Neural cell (in vitro differentiated cells): ENCODE measurements around the gene MEGF6.

ENCODE experiments used
- EP300 ChIP-seq: fragments of 450-650 bp; conservative IDR thresholded peaks from 2 replicates; pipeline ENCODE4 v1.6.1; 2014; ENCODE audit warnings: antibody characterized with exemption, mild to moderate bottlenecking, moderate library complexity; ENCODE audit not compliant: poor library complexity, severe bottlenecking
- EZH2 ChIP-seq: fragments of 200-600, 300-800 bp; shearing (Covaris generic), sonication (generic); IDR thresholded peaks from 2 replicates; pipeline ENCODE4 v1.6.1; 2014; ENCODE audit warnings: antibody characterized with exemption, low read length, borderline replicate concordance, mild to moderate bottlenecking; ENCODE audit not compliant: insufficient read depth, poor library complexity, severe bottlenecking
- POLR2AphosphoS5 ChIP-seq: IDR thresholded peaks from 2 replicates; pipeline ENCODE4 v1.6.1; 2012
- RAD21 ChIP-seq: fragments of 450-650 bp; conservative IDR thresholded peaks from 2 replicates; pipeline ENCODE4 v1.6.1; 2014; ENCODE audit warnings: antibody characterized with exemption, mild to moderate bottlenecking, moderate library complexity
- REST ChIP-seq: IDR thresholded peaks from 2 replicates; pipeline ENCODE4 v1.6.1; 2012; ENCODE audit warnings: borderline replicate concordance
- TF ChIP-seq, protein P1 (sequence below): fragments of 450-650 bp; IDR thresholded peaks from 2 replicates; pipeline ENCODE4 v1.5.1; 2014; ENCODE audit warnings: antibody characterized with exemption, mild to moderate bottlenecking, moderate library complexity; ENCODE audit not compliant: poor library complexity, severe bottlenecking

- no peak for TF ChIP-seq REST
- no peak for TF ChIP-seq POLR2AphosphoS5
- TF ChIP-seq, protein P1, sequence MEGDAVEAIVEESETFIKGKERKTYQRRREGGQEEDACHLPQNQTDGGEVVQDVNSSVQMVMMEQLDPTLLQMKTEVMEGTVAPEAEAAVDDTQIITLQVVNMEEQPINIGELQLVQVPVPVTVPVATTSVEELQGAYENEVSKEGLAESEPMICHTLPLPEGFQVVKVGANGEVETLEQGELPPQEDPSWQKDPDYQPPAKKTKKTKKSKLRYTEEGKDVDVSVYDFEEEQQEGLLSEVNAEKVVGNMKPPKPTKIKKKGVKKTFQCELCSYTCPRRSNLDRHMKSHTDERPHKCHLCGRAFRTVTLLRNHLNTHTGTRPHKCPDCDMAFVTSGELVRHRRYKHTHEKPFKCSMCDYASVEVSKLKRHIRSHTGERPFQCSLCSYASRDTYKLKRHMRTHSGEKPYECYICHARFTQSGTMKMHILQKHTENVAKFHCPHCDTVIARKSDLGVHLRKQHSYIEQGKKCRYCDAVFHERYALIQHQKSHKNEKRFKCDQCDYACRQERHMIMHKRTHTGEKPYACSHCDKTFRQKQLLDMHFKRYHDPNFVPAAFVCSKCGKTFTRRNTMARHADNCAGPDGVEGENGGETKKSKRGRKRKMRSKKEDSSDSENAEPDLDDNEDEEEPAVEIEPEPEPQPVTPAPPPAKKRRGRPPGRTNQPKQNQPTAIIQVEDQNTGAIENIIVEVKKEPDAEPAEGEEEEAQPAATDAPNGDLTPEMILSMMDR = no peak
- no peak for TF ChIP-seq EP300
- no peak for TF ChIP-seq RAD21
- no peak for TF ChIP-seq EZH2
Measured at GRCh38 chr1:3654549-3655281, 43.4 kb upstream of the MEGF6 start.
